Astrocyte (in vitro differentiated cells and primary cell): ENCODE results near the gene TCERG1.

Experiments used
- EZH2 ChIP-seq: IDR thresholded peaks from 2 replicates; pipeline ENCODE4 v1.6.1; 2012; ENCODE audit warnings: mild to moderate bottlenecking, low read length, inconsistent platforms; ENCODE audit not compliant: insufficient read depth
- TF ChIP-seq, protein P1 (sequence below): IDR thresholded peaks from 2 replicates; pipeline ENCODE4 v1.5.1; 2011; ENCODE audit warnings: low read depth, mild to moderate bottlenecking, inconsistent platforms, low read length, moderate library complexity; ENCODE audit not compliant: insufficient read depth

DNA sequence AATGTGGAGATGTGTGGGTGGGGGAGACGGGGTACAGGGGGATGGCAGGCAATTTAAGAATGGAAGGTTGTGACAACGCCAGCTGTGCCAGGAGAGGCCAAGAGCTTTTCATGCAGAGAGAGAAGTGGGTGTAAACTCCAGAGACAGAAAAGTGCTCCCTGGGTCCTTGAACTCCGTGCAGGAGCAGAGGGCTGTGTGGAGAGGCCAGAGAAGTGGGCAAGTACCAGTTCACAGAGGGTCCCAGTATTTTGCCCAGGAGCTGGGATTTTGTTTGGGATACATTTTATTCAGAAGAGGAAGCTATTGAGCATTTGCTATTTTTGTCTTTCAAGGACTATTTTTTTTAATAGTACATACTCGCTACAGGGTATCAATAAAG is 19.5 kb upstream of the TCERG1 start:
- TF ChIP-seq, protein P1, sequence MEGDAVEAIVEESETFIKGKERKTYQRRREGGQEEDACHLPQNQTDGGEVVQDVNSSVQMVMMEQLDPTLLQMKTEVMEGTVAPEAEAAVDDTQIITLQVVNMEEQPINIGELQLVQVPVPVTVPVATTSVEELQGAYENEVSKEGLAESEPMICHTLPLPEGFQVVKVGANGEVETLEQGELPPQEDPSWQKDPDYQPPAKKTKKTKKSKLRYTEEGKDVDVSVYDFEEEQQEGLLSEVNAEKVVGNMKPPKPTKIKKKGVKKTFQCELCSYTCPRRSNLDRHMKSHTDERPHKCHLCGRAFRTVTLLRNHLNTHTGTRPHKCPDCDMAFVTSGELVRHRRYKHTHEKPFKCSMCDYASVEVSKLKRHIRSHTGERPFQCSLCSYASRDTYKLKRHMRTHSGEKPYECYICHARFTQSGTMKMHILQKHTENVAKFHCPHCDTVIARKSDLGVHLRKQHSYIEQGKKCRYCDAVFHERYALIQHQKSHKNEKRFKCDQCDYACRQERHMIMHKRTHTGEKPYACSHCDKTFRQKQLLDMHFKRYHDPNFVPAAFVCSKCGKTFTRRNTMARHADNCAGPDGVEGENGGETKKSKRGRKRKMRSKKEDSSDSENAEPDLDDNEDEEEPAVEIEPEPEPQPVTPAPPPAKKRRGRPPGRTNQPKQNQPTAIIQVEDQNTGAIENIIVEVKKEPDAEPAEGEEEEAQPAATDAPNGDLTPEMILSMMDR: no peak
- TF ChIP-seq EZH2: no peak
